GDM1 (cell line): ENCODE data around the gene ATP8A2.
A peak's percentile ranks its signal among the peaks of the same experiment; 100 is the strongest.

ENCODE experiments used
- DNase-seq: peaks from one replicate; lab custom pipeline; 2025; lab: John Stamatoyannopoulos, UW

The ATP8A2 gene

DNA sequence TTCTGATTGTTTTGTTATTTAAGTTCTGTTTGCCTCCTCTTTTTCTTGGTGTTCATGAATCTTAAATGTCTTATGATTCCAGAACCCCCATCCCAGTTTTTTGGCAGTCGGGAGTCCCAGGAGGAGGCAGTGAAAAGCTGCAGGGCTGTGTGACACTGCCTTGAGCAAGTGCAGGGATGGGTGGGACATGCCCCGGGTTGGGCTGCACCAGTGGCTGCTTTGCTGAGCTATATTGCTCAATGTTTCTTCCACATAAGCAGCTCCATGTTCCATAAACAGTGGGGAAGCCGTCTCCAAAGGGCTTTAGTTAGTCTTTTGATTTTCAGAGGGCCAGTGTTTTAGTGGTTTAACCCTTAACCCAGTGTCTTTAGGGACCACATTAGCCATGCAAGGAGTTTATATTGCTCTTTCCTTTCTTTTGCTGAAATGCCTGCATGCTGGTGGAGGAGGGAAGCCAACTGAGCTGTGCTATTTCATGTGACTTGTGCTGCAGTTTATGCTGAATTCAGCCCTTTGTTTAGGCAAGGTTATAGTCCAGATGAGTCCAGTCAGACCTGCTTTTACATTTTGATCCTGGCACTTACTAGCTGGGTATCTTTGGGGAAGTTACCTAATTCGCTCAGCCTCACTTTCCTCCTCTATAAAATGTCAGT, 13.1 kb downstream of the ATP8A2 start:
- no peak for DNase-seq

DNA sequence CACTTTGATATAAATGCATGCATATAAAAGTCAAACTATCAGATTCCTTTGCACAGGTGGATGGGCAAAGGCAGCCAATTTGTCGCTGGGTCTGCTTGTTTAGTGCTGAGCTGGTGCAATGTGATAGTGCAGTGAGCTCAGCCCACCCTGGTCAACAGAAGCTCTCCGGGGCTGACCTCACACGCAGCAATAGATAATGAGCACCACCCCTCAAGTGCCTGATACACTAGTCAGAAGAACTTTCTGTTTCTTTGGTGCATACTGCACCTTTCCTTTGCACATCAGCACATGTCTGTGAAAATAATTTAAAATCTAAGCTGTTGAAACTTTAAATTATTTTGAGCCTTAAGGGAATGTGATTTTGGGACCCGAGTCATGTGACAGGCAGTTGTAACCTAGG, 20.2 kb downstream of the ATP8A2 start:
- no peak for DNase-seq

DNA sequence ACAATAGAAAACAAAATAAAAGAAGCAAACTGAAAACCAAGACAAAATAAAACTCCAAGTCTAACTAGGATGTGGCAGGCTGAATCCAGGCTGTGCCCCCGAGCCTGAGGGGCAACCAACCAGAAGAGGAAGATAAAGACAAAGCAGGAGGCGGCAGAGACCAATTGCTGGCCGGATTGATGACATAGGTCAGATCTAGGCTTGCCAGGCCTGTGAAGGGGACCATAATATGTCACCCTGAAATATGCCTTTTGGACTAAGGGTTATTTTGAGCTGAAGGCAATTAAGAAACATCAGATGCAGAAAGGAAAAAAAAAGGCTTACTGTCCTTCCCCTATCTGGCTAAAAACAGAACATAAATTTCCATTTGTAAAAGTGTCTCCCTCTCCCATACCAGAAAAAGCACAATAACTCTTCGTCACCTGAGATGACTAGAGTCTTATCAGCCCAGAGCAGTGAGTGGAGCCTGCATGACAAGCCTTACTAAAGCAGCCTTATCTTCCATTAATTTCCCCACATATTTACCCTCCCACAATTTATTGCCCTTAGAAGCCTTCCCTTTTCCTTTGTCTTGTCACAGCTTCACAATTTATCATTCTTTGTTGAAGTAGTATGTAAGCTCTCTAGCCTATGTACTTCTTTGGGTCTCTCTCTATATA, 22.8 kb downstream of the ATP8A2 start:
- DNase-seq, result no peak

DNA sequence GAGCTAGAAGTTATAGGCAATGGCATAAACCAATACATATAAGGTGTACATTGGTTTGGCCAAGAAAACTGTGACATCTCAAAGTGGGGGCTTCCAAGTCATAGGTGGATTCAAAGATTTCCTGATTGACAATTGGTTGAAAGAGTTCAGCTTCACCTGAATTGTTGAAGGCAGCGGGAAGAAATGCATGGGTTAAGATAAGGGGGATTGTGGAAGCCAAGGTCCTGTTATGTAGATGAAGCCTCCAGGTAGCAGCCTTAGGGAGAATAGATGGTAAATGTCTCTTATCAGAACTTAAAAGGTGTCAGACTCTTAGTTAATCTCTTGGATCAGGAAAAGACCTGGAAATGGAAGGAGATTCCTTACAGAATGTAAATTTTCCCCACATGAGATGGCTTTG, 26.0 kb downstream of the ATP8A2 start:
- no peak for DNase-seq

DNA sequence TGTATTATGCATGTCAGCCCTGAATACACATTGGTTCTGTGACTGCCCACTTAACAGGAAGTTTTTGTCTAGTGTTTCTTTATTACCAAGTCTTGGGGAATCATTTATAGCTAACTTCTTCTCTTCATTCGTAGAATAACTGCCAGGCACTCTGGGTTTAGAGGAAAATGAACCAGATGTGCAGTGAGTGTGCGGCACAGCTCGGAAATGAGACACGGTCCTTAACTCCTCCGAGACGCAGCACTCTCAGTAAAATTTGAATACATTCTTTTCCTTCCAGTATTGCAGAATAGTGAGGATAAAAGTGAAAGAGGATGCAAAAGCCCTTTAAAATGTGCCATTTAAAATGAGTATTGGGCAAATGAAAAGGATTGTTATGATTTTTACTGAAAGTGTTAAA, 29.2 kb downstream of the ATP8A2 start:
- no peak for DNase-seq

DNA sequence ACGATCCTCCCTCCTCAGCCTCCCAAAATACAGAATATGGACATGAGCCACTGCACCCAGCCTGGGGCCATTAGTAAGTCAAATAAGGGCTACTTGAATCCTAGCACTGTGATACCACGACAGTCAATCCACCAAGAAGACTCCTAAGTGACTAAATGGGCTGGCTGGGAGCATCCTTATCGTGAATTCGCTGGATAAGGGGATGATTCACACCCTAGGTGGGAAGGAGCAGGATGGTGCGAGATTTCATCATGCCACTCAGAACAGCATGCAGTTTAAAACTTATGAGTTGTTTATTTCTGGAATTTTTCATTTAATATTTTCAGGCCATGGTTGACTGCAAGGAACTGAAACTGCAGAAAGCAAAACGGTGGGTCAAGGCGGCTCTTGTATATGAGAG, 30.2 kb downstream of the ATP8A2 start:
- no peak for DNase-seq

- DNase-seq, result no peak
Measured at GRCh38 chr13:25406377-25406776, 34.6 kb downstream of the ATP8A2 start.

DNA sequence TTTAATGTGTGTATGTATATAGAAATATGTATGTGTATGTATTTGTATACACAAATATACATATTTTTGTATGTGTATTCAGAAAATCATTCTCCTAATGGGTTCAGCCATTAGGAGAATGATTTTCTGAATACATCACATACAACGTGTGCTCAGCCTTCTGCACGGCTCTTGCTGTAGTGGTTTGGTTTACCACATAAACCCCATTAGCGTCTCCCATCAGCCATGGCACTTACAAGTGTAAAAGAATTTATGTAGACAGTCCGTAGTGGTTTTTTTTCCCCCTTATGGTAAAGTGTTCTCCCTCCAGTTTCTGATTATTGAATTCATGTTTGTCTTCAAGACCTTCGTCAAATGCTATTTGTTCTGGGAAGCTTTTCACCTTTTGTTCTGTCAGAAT, 38.2 kb downstream of the ATP8A2 start:
- DNase-seq, result no peak

DNA sequence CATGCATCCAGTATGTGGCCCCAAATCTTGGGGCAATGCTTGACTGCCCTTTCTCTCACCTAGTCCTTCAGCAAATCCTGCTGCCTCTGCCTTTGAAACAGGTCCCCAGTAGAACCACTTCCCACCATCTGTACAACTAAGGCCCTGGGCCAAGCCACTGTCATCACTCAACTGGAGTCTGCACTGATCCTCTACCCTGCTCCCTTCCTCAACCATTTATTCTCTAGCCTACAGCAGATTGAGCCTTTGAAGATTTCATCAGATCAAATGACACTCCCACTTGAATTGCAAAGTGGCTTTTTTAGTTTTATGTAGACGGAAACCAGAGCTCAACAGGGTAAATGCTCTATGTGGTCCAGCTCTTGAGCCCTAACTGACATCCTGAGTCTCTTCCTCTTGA, 43.5 kb downstream of the ATP8A2 start:
- no peak for DNase-seq

DNA sequence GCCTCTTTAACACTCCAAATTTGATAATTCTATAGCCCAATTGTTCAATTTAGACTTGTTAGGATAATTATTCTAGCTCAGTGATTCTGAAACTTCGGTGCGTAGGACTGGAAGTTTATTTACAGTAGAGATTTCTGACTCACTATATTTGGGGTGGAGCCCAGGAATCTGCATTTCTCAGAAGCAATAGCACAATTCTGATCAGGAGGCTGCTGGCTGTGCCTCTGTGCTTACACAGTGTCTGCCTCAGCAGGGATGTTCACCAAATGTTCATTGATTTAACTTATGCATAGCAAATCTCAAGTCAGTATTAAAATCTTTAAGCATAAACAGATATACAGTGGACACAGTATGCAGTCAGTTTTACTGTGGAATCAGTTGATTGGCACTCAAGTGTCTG, 45.8 kb downstream of the ATP8A2 start:
- no peak for DNase-seq

DNA sequence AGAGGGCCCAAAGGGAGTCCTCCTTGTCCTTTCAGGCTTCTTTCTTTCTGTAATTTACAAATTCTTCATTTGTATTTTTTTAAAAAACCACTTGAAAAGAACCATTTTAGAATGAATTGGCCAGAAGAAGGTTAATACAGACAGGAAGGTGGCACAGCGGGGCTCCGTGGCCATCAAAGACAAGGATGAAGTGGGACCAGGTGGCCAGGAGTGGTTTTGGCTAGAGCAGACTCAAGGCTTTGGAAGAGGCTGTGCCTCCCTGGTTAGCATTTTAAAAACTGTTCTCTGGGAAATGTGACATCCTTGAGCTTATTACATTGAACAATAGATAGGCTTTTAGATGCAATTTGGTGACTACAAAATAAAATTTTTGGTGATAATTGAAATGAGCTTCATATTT, 48.4 kb downstream of the ATP8A2 start:
- DNase-seq, result no peak

DNA sequence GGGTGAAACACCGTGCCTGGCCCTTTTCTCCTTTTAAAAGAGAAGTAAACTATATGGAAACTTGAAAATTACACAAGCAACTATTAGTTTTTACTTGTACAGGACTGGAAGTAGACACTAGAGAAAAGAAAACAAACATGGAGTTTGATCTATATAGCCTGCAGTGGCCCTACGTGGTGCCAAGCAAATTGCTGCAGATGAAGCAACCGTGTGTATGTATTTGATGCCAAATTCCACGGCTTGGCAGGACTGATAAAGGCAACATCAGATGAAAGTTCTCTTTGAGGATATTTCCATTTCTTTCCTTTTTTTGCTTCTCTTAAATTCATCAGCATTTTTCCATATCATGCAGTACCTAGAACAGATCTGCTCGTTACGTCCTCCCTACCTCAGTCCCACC, 49.8 kb downstream of the ATP8A2 start:
- no peak for DNase-seq

DNA sequence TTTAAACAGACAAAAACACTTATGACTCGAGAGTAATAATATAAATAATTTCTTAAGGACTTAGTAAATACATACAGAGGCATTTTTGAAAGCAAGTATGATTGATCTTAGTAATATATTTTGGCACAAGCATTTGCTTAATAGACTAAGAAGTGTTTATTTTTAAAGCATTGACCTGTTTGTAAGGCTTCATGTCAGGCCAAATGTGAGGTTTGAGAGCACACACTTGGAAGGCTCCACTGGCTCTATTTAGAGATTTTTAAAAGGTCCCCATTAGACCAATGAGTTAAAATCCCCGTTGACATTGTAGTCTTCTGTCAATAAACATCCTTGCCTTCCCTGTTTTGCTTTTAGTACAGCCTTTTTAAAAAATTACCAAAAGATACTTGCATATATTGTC, 50.4 kb downstream of the ATP8A2 start:
- DNase-seq, result no peak

DNA sequence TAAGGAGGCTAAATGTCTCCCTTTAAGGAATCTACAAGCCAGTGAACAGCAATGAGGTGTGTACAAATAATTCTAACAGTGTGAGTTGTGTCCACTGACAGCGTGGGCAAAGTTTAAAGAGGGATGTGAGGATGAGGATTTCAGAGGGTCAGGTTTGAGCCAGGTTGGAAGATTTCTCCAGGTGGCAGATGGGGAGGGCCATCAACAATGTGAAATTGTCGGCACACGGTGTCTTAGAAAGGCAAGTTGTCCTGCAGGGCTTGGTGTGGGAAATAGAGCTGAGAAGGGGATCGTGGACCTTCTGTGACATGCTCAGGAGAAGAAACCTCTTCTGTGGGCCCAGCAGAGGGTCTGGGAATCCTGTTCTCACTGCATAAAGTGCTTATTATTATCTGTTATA, 52.1 kb downstream of the ATP8A2 start:
- DNase-seq, result no peak

DNA sequence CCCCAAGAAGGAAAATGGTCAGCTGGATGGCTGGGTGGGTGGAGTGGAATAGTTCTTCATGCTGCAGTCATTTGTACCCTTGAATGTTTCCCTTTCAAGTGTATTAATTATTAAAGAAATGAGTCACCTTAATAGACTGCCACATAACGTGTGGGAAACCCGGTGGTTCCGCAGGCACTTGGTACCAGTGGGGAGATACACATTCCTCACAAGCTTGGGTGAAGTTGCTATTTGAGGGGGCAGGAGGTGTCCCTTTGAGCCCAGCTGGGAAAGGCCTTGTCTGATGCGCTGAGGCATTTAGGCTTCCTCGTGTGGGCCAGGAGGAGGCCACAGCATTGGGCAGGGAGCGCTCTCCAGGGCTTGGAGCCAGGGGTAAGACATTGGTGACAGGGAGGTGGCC, 57.7 kb downstream of the ATP8A2 start:
- no peak for DNase-seq

DNA sequence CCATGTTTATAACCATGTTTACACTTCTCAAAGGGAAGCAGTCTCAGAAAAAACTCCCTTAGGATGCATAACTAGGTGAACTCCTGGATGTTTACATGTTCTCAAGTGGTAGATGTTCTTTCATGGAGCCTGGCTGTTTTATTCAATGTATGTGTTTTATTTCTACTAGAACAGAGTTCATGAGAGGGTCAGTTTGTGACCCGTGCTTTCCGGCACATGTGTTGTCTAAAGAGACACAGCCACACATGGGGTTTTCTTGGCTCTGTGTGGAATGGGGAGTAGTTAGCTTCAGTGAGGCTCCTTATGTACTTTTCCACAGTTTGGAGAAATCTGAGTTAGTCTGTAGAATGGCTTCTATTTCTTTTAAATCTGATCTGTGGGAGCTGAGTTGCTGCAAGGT, 60.9 kb downstream of the ATP8A2 start:
- no peak for DNase-seq

GRCh38 chr13:25440061-25440460, 68.3 kb downstream of the ATP8A2 start:
- peak; percentile 35 for DNase-seq

- DNase-seq, result no peak
Measured at GRCh38 chr13:25446261-25446660, 74.5 kb downstream of the ATP8A2 start.

DNA sequence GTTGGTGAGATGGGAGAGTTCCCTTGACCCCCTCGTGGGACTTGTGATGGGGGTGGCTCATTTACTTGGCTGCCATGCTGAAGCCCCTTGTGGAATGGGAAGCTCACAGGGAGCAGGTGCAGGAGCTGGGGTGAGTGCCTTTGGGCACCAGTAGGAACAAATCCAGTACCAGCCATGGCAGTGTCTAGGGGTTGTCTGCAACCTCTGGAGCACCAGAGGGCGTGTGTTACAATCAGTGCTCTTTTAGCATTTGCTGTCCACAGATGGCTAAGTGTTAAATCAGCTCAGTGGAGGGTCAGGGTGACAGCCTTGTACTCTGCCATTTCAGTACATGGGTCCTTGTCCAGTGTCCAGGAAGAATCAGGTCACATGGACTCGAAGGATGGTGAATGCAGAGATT, 75.6 kb downstream of the ATP8A2 start:
- DNase-seq, result no peak

DNA sequence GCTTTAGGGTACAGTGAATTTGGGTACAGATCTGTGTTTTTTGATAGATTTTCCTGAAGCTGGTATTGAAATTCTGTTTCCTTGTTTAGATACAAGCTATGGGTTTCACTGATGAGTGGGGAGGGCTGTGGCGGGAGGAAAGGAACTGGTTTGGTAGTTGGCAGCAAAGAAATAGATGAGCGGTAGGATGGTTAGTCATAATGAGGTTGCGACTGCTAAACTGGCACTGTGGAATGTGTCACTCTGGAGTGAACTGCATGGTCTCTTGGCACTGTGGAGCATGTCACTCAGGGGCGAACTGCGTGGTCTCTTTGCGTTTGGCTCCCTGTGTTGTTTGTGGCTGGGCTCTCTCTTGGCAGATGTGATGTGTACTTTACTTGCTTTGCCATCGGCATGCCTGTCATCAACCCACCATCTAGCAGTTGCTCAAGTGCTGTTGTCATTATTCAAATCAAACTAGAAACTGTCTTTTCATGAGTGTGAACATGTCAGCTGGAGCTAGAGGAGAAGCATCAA, 82.1 kb downstream of the ATP8A2 start:
- no peak for DNase-seq

- no peak for DNase-seq
Measured at GRCh38 chr13:25455146-25455545, 83.4 kb downstream of the ATP8A2 start.

DNA sequence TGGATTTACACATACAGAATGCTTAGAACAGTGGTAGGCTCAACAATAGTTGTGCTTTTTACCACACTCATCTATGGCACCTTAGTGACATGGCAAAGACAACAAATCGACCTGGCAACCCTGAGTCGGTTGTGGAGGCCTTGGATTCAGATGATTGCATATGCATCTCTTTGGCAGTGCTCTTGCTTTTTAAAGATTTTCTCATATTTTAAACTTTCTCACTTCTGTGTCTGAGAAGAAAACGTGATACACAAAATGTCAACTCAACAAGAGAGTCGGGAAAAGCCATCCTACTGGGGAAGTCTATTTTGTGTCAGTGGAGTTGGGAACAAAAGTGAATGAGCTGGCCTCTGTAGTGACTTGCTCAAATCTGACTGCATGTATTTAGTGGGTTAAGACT, 85.8 kb downstream of the ATP8A2 start:
- no peak for DNase-seq

DNA sequence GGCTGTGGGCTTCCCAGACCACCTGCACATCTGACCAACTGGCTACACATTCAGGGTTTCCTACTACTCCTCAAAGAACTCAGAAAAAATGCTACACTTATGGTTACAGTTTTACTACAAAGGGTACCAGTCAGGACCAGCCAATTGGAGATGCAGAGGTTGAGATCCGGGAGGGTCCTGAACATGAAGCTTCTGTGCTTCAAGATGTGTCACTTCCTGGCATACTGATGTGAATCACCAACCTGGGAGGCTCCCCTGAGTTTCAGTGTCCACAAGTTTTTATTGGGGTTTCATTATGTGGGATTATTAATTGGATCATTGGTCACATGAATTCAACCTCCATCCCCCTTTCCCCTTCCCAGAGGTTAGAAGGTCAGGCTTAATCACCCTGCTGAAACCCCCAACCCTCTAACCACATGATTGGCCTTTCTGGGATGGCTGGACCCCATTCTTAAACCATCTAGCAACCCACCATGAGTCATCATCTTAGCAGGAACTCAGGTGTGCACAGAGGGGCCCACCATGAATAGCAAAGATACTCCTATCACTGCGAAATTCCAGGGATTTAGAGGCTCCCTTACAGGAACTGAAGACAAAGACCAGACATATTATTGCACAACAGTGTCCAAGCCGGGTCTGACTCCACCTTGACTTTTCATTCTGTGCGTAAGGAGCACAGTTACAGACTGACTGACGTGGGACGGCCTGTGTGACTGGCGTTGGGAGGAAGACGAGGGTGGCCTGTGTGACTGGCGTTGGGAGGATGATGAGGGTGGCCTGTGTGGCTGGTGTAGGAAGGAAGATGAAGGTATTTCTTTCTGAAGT, 90.7 kb downstream of the ATP8A2 start:
- DNase-seq, result no peak
